ENCODE results near the gene ISOC2. TPM values are rescaled to one million over a fixed set of nuclear protein-coding genes. Genes with fewer than 3 reads are reported as not detected.

The ISOC2 gene
- total and polyA plus RNA-seq, 4 donors, result 49.1 to 181 (median 118) TPM

DNA sequence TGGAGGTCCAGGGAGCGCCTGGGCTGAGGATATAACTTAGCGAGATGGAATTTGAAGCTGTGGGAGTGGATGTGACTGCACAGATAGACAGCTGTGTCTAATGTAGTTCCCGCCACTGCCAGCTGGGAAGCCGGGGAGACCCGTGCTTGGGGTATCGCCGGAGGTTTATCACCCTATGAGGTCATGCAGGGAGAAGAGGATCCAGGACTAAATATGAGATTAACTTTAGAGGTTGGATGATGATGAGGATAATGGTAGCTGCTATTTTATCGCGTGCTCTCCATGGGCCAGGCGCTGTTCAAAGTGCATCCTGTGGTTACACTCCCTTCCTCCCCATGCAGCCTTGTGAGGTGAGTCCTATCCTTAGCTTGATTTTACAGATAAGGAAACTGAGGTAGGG lies 46.7 kb upstream of the ISOC2 start:
- 68% methylated on average over 10 of the region's 10 CpGs for WGBS
- H3K4me3 ChIP-seq (ENCODE audit: low read depth in 1 of 3, low read length in 3 of 3), result no peak overlapping the region
- peaks cover 0 to 6% (median 3%) of the 10 kb centered on the region in 4 donors for H3K4me1 ChIP-seq (ENCODE audit: control insufficient read depth in 4 of 4, insufficient read depth in 4 of 4, low read length in 3 of 4)
- TF ChIP-seq ZBTB33 (IDR thresholded peaks at IDR 0.05) (no peak), RAD21 (IDR thresholded peaks at IDR 0.05) (no peak)
- H3K36me3 ChIP-seq (ENCODE audit: control insufficient read depth in 4 of 4, insufficient read depth in 3 of 4, low read depth in 1 of 4, low read length in 3 of 4), result no peaks in the 10 kb centered on the region
- no peak for DNase-seq (ENCODE audit: low spot score)
- H3K27me3 ChIP-seq (ENCODE audit: control insufficient read depth in 4 of 4, insufficient read depth in 4 of 4, low read length in 3 of 4), result no peaks in the 10 kb centered on the region
- H3K9me3 ChIP-seq (ENCODE audit: control insufficient read depth in 4 of 4, low read length in 3 of 4), result no peaks in the 10 kb centered on the region
- H3K27ac ChIP-seq (ENCODE audit: low read depth in 1 of 2, low read length in 2 of 2), result no peak overlapping the region
- H3K9ac ChIP-seq (ENCODE audit: low read depth in 1 of 2, low read length in 2 of 2), result no peak overlapping the region

DNA sequence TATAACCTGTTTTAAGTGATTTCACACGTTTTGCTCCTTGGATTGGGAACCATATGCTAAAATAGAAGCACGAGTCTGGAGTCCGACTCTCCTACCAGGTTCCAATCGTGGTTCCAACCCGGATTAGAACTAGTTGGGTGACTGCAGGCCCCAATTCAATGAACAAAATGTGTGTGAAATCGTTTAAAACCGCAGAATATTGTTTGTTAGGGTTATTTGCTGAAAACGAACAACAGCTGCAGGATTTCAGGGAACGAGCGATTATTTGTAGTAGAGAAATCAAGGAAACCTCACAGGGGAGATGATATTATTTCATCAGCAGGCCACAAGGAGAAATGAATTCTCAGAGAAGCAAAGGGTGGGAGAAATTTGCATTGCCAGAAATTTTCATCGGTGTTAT lies 43.5 kb upstream of the ISOC2 start:
- H3K9me3 ChIP-seq (ENCODE audit: control insufficient read depth in 4 of 4, low read length in 3 of 4), result no peaks in the 10 kb centered on the region
- no peaks in the 10 kb centered on the region for H3K27me3 ChIP-seq (ENCODE audit: control insufficient read depth in 4 of 4, insufficient read depth in 4 of 4, low read length in 3 of 4)
- no peaks in the 10 kb centered on the region for H3K36me3 ChIP-seq (ENCODE audit: control insufficient read depth in 4 of 4, insufficient read depth in 3 of 4, low read depth in 1 of 4, low read length in 3 of 4)
- TF ChIP-seq HNF4A (conservative IDR thresholded peaks at IDR 0.05) (no peak), RXRA (IDR thresholded peaks at IDR 0.05) (no peak), JUND (IDR thresholded peaks at IDR 0.05) (no peak), RAD21 (IDR thresholded peaks at IDR 0.05) (no peak), FOXA1 (IDR thresholded peaks at IDR 0.05) (no peak), CTCF (IDR thresholded peaks at IDR 0.05; ENCODE audit: low read depth, low read length, missing input control) (no peak)
- WGBS, result 79% methylated on average over 11 of the region's 11 CpGs
- H3K9ac ChIP-seq (ENCODE audit: low read depth in 1 of 2, low read length in 2 of 2), result no peak overlapping the region
- H3K27ac ChIP-seq (ENCODE audit: low read depth in 1 of 2, low read length in 2 of 2), result no peak overlapping the region
- no peak for DNase-seq (ENCODE audit: low spot score)
- no peak overlapping the region for H3K4me3 ChIP-seq (ENCODE audit: low read depth in 1 of 3, low read length in 3 of 3)
- H3K4me1 ChIP-seq (ENCODE audit: control insufficient read depth in 4 of 4, insufficient read depth in 4 of 4, low read length in 3 of 4), result peaks cover 0 to 6% (median 3%) of the 10 kb centered on the region in 4 donors

DNA sequence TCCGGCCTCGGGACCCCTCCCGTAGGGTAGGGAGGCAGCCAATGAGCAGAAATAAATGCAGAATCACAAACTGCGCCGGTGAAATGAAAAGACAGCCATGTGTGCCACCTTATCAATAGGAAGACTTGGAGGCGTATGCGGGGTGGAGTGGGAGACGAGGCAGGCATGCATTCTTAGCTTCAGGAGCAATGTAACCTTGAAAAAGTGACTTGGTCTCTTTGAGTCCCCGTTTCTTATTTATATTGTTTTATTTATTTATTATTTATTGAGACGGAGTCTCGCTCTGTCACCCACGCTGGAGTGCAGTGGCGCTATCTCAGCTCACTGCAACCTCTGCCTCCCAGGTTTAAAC lies 42.8 kb upstream of the ISOC2 start:
- TF ChIP-seq RXRA (IDR thresholded peaks at IDR 0.05) (no peak), CTCF (IDR thresholded peaks at IDR 0.05; ENCODE audit: low read depth, low read length, missing input control) (no peak), HNF4A (conservative IDR thresholded peaks at IDR 0.05) (no peak)
- Histone ChIP-seq H3K4me3 (ENCODE audit: low read depth in 1 of 3, low read length in 3 of 3) (no peak overlapping the region), H3K4me1 (ENCODE audit: control insufficient read depth in 4 of 4, insufficient read depth in 4 of 4, low read length in 3 of 4) (peaks cover 0 to 6% (median 3%) of the 10 kb centered on the region in 4 donors), H3K27me3 (ENCODE audit: control insufficient read depth in 4 of 4, insufficient read depth in 4 of 4, low read length in 3 of 4) (no peaks in the 10 kb centered on the region), H3K36me3 (ENCODE audit: control insufficient read depth in 4 of 4, insufficient read depth in 3 of 4, low read depth in 1 of 4, low read length in 3 of 4) (no peaks in the 10 kb centered on the region), H3K27ac (ENCODE audit: low read depth in 1 of 2, low read length in 2 of 2) (no peak overlapping the region), H3K9me3 (ENCODE audit: control insufficient read depth in 4 of 4, low read length in 3 of 4) (no peaks in the 10 kb centered on the region), H3K9ac (ENCODE audit: low read depth in 1 of 2, low read length in 2 of 2) (no peak overlapping the region)
- 29% methylated on average over 13 of the region's 13 CpGs for WGBS
- no peak for DNase-seq (ENCODE audit: low spot score)
